Keratinocyte (primary cell): Measurements from ENCODE around the gene EGFLAM.

Experiments used
- EZH2 ChIP-seq: IDR thresholded peaks from one replicate; pipeline ENCODE4 v1.6.1; 2012; ENCODE audit warnings: inconsistent platforms, mild to moderate bottlenecking, low read length, moderate library complexity
- TF ChIP-seq, protein P1 (sequence below), 3 experiments: IDR thresholded peaks in 1 of 3; conservative IDR thresholded peaks in 1 of 3; optimal IDR thresholded peaks in 1 of 3; 2 replicates in 2 of 3; 3 replicates in 1 of 3; pipeline versions ENCODE3 to v1.5.1; 2011; ENCODE audit warnings: low read length in 3 of 3, mild to moderate bottlenecking in 3 of 3, moderate library complexity in 2 of 3, control low read depth in 1 of 3, inconsistent platforms in 1 of 3; ENCODE audit not compliant: insufficient read depth in 2 of 3; ENCODE audit errors: extremely low read depth in 1 of 3

DNA sequence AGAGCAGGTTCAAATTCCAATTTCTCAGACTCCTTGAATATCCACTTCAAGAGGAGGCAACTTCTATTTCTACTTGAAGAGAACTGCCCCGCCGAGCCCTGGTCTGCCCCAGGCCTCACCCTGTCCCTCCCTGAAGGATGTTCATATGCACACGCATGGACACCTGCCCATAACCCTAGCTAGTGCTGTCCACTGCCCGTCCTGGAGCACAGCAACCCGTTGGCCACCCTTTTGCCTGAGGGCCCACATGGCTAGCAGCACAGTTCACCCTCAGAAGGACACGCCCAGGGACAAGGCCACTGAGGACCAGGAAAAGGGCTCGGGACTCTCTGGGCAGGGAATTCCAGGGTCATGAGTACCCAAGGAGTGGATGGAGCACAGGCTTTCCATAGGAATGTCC, 63.6 kb downstream of the EGFLAM start:
- TF ChIP-seq, protein P1, sequence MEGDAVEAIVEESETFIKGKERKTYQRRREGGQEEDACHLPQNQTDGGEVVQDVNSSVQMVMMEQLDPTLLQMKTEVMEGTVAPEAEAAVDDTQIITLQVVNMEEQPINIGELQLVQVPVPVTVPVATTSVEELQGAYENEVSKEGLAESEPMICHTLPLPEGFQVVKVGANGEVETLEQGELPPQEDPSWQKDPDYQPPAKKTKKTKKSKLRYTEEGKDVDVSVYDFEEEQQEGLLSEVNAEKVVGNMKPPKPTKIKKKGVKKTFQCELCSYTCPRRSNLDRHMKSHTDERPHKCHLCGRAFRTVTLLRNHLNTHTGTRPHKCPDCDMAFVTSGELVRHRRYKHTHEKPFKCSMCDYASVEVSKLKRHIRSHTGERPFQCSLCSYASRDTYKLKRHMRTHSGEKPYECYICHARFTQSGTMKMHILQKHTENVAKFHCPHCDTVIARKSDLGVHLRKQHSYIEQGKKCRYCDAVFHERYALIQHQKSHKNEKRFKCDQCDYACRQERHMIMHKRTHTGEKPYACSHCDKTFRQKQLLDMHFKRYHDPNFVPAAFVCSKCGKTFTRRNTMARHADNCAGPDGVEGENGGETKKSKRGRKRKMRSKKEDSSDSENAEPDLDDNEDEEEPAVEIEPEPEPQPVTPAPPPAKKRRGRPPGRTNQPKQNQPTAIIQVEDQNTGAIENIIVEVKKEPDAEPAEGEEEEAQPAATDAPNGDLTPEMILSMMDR (optimal IDR thresholded peaks at IDR 0.05 in 1 of 3, IDR thresholded peaks at IDR 0.05 in 1 of 3, conservative IDR thresholded peaks at IDR 0.05 in 1 of 3; ENCODE audit: extremely low read depth in 1 of 3, insufficient read depth in 2 of 3, low read length in 3 of 3): no peak
- TF ChIP-seq EZH2: no peak
